Measurements from ENCODE around the gene ZNF432.

The ZNF432 gene

DNA sequence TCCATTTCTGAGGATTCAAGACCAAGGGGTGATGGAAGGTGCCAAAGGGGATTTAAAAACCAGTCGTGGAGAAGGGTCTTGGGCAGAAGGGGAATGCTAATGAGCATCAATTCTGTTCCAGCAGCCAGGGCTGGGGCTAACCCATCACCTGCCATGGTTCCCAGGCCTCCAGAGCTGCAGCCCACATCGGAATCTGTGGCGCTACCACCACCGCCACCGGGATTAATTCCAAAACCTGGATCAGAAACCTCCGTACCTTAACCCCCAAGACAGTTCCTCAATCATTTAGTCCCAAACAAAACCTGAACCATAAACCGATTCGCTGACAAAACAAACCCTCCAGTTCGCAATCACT is 41.2 kb downstream of the ZNF432 start:
- peak overlapping the region; percentile 99 for H3K4me3 ChIP-seq (replicated peaks; ENCODE audit: low read depth, low read length)
- peak; percentile 6 for DNase-seq (ENCODE audit: low read depth)
- TF ChIP-seq, protein P1, sequence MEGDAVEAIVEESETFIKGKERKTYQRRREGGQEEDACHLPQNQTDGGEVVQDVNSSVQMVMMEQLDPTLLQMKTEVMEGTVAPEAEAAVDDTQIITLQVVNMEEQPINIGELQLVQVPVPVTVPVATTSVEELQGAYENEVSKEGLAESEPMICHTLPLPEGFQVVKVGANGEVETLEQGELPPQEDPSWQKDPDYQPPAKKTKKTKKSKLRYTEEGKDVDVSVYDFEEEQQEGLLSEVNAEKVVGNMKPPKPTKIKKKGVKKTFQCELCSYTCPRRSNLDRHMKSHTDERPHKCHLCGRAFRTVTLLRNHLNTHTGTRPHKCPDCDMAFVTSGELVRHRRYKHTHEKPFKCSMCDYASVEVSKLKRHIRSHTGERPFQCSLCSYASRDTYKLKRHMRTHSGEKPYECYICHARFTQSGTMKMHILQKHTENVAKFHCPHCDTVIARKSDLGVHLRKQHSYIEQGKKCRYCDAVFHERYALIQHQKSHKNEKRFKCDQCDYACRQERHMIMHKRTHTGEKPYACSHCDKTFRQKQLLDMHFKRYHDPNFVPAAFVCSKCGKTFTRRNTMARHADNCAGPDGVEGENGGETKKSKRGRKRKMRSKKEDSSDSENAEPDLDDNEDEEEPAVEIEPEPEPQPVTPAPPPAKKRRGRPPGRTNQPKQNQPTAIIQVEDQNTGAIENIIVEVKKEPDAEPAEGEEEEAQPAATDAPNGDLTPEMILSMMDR (IDR thresholded peaks at IDR 0.05; ENCODE audit: low read length, missing control alignments) = no peak

DNA sequence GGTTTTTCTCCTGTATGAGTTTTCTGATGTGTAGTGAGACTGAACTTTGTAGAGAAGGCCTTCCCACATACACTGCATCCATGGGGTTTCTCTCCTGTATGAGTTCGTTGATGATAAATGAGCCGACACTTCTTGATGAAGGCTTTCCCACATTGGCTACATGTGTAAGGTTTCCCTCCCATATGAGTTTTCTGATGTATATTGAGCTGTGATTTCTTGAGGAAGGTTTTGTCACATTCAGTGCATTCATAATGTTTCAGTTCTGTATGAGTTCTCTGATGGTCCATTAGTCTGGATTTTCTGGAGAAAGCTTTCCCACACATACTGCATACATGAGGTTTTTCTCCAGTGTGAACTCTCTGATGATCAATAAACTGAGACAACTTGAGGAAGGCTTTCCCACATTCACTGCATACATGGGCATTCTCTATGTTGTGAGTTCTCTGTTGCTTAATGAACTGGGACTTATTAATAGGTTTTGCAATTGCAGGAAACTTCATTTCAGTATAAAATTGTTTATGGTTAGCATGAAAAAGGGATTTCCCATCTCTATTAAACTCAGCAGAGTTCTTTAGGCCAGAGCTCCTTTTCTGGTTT is 54.5 kb downstream of the ZNF432 start:
- DNase-seq (ENCODE audit: low read depth) = peak; percentile 3
- TF ChIP-seq, protein P1 (IDR thresholded peaks at IDR 0.05; ENCODE audit: low read length, missing control alignments) = no peak
- no peak overlapping the region for H3K4me3 ChIP-seq (replicated peaks; ENCODE audit: low read depth, low read length)

DNA sequence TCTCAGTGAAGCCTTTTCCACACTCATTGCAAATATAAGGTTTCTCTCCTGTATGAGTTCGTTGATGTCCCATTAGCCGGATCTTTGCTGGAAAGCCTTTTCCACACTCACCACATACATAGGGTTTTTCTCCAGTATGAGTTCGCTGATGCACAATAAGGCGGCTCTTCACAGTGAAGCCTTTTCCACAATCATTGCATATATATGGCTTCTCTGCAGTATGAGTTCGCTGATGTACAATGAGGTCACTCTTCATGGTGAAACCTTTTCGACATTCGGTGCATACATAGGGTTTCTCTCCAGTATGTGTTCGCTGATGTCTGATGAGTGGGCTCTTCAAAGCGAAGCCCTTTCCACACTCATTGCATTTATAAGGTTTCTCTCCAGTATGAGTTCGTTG is 55.2 kb downstream of the ZNF432 start:
- TF ChIP-seq, protein P1 (IDR thresholded peaks at IDR 0.05; ENCODE audit: low read length, missing control alignments) = no peak
- DNase-seq (ENCODE audit: low read depth) = no peak
- H3K4me3 ChIP-seq (replicated peaks; ENCODE audit: low read depth, low read length) = no peak overlapping the region

DNA sequence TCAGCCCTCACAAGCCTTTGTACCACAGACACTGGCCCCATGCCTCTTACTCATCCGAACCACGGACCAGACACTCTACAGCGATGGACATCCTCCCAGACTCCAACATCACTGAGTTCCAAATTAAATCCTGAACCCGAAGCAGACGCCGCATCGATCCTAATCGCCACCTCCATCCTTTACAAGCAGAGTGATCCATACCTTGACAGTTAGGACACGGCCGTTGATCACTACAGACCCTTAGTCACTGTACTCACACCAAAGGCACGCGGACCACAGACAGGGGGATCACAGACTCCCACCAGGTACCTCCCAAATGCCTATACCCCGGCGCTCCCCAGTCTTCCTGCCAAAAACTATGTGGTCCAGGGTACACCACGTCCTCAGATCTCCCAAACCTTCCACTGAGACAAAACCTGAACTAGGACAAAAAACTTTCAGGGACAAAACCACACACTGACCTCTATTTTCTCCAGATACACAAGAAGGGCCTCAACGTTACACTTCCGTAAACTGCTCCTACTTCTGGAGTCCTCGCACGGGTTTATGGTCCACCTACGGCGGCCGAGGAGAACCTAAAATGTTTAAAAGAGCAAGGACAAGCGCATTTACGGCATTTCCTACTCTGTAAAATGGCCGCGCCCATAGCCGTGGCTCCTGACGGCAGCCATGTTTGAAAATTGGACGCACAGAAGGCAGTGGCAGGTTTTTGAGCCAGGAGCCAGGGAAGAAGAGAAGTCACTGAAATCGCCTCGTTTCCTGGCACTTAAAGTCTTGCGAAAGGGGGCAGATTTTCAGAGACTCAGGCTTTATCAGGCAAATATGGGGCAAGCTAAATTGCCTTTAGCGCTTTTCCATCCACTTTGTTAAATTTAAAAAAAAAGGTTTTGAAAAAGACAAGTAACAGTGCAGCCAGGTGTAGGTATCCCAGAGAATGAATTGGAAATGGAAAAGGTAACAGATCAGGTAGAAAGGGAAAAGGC is 62.0 kb downstream of the ZNF432 start, which contains the start of gene ZNF350:
ZNF350 (minus strand) TSS at position 532 of the 983 bp plus-strand sequence. CDS start 12,480 bp downstream, outside the sequence.
- peak; percentile 98 for DNase-seq (ENCODE audit: low read depth)
- TF ChIP-seq, protein P1 (IDR thresholded peaks at IDR 0.05; ENCODE audit: low read length, missing control alignments) = no peak
- peak within 1 kb of the TSS; percentile 87 for H3K4me3 ChIP-seq (replicated peaks; ENCODE audit: low read depth, low read length)

DNA sequence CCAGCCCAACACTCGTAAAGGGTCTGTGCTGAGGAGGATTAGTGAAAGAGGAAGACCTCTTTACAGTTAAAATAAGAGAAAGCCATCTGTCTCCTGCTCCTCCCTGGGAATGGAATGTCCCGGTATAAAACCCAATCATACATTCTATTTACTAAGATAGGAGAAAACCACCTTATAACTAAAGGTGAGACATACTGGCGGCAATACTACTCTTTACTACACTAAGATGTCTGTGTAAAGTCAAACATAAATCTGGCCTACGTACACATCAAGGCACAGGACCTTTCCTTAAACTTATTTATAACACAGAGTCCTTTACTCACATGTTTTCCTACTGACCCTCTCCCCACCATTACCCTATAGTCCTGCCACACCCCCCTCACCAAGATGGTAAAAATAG is 65.3 kb downstream of the ZNF432 start:
- TF ChIP-seq, protein P1 (IDR thresholded peaks at IDR 0.05; ENCODE audit: low read length, missing control alignments) = no peak
- DNase-seq (ENCODE audit: low read depth) = no peak

More for the DNA sequence above, 65.3 kb downstream of the ZNF432 start:
- no peak overlapping the region for H3K4me3 ChIP-seq (replicated peaks; ENCODE audit: low read depth, low read length)
